SK-N-SH treated with all-trans-retinoic acid at 6 μM for 48 hours (cell line): ENCODE results near the gene CDK4.

ENCODE experiments used
- ATAC-seq: fragments of 200-7000 bp; cut with Tn5 transposase; 3 replicates; pipeline ENCODE4 v1.9.1; 2020; ENCODE audit warnings: mild to moderate bottlenecking, moderate library complexity
- ARNTL ChIP-seq: fragments of 450-650 bp; formaldehyde crosslinking; IDR thresholded peaks from 2 replicates; pipeline ENCODE4 v1.5.0; 2020; ENCODE audit warnings: low read depth, mild to moderate bottlenecking, moderate library complexity, borderline replicate concordance
- CSDC2 ChIP-seq: fragments of 250-450 bp; sonication (Bioruptor Pico); IDR thresholded peaks from 2 replicates; pipeline ENCODE4 v1.5.0; 2020; ENCODE audit warnings: mild to moderate bottlenecking, moderate library complexity
- ESRRG ChIP-seq: fragments of 250-450 bp; sonication (Bioruptor Pico); IDR thresholded peaks from 2 replicates; pipeline ENCODE4 v1.6.1; 2021; ENCODE audit warnings: mild to moderate bottlenecking
- ISL1 ChIP-seq: fragments of 250-450 bp; sonication (Bioruptor Pico); IDR thresholded peaks from 2 replicates; pipeline ENCODE4 v2.1.2; 2022; ENCODE audit warnings: mild to moderate bottlenecking, moderate library complexity
- OSR1 ChIP-seq: fragments of 250-450 bp; sonication (Bioruptor Pico); IDR thresholded peaks from 2 replicates; pipeline ENCODE4 v1.8.0; 2022; ENCODE audit warnings: moderate library complexity, mild to moderate bottlenecking, inconsistent platforms
- PPARA ChIP-seq: fragments of 250-450 bp; sonication (Bioruptor Pico); IDR thresholded peaks from 2 replicates; pipeline ENCODE4 v1.5.0; 2020; ENCODE audit warnings: mild to moderate bottlenecking, borderline replicate concordance
- ZFP3 ChIP-seq: fragments of 250-450 bp; sonication (Bioruptor Pico); IDR thresholded peaks from 2 replicates; pipeline ENCODE4 v1.5.0; 2020; ENCODE audit warnings: mild to moderate bottlenecking, moderate library complexity
- ZNF565 ChIP-seq: fragments of 450-650 bp; formaldehyde crosslinking; conservative IDR thresholded peaks from 2 replicates; pipeline ENCODE4 v1.5.0; 2020; ENCODE audit warnings: low read depth, mild to moderate bottlenecking, moderate library complexity
- ZNF70 ChIP-seq: fragments of 450-650 bp; formaldehyde crosslinking; IDR thresholded peaks from 2 replicates; pipeline ENCODE4 v1.5.0; 2020; ENCODE audit warnings: mild to moderate bottlenecking, moderate library complexity
- ZNF8 ChIP-seq: fragments of 450-650 bp; formaldehyde crosslinking; IDR thresholded peaks from 2 replicates; pipeline ENCODE4 v1.5.0; 2020; ENCODE audit warnings: mild to moderate bottlenecking, moderate library complexity
- TF ChIP-seq, protein P1 (sequence below): fragments of 250-450 bp; sonication (Bioruptor Pico); IDR thresholded peaks from 2 replicates; pipeline ENCODE4 v1.5.0; 2020; ENCODE audit warnings: mild to moderate bottlenecking, moderate library complexity
- TF ChIP-seq, protein P2 (sequence below): fragments of 250-450 bp; sonication (Bioruptor Pico); IDR thresholded peaks from 2 replicates; pipeline ENCODE4 v1.8.0; 2020; ENCODE audit warnings: mild to moderate bottlenecking, moderate library complexity, borderline replicate concordance
- TF ChIP-seq, protein P3 (sequence below): fragments of 250-450 bp; sonication (Bioruptor Pico); IDR thresholded peaks from 2 replicates; pipeline ENCODE4 v1.5.1; 2020; ENCODE audit warnings: low read depth, mild to moderate bottlenecking, moderate library complexity

The CDK4 gene

DNA sequence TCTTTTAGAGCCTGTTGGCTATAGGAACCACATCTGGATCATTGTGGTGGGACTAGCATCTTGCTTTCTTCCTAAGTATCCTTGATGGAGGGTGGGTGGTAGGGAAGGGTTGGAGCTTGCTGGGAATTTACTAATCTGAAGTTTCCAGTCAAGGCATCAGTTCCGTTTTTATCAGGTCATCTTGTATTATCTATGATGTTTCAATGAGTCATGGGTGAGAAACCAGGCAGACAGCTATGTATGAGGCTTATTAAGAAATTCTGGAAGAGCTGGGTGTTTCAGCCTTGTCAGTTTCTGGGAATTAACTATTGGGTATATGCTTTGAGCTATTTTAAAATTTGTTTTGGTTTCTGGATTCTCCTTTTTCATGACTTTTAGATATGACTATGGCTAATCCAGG lies 41.8 kb upstream of the CDK4 start:
- ATAC-seq: peak; percentile 74
- TF ChIP-seq ISL1 (CRISPR knock-in tag): peak; percentile 23; the same call in 1 of the 2 replicates
- TF ChIP-seq, protein P1, sequence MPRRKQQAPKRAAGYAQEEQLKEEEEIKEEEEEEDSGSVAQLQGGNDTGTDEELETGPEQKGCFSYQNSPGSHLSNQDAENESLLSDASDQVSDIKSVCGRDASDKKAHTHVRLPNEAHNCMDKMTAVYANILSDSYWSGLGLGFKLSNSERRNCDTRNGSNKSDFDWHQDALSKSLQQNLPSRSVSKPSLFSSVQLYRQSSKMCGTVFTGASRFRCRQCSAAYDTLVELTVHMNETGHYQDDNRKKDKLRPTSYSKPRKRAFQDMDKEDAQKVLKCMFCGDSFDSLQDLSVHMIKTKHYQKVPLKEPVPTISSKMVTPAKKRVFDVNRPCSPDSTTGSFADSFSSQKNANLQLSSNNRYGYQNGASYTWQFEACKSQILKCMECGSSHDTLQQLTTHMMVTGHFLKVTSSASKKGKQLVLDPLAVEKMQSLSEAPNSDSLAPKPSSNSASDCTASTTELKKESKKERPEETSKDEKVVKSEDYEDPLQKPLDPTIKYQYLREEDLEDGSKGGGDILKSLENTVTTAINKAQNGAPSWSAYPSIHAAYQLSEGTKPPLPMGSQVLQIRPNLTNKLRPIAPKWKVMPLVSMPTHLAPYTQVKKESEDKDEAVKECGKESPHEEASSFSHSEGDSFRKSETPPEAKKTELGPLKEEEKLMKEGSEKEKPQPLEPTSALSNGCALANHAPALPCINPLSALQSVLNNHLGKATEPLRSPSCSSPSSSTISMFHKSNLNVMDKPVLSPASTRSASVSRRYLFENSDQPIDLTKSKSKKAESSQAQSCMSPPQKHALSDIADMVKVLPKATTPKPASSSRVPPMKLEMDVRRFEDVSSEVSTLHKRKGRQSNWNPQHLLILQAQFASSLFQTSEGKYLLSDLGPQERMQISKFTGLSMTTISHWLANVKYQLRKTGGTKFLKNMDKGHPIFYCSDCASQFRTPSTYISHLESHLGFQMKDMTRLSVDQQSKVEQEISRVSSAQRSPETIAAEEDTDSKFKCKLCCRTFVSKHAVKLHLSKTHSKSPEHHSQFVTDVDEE: no peak
- TF ChIP-seq, all 23 proteins: peak for 1

DNA sequence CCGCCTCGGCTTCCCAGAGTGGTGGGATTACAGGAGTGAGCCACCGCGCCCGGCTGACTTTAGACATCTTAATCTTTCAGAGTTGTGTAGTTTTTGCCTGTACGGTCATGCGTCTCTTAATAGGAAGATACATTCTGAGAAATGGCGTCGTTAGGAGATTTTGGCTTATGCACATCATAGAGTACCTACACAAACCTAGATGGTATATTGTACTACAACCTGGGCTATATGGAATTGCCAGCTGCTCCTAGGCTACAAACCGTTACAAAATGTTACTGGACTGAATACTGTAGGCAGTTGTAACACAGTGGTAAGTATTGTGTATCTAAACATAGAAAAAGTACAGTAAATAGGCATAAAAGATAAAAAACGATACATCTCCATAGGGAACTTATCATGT lies 31.8 kb upstream of the CDK4 start:
- ATAC-seq: no peak
- TF ChIP-seq ZNF70 (CRISPR knock-in tag) (no peak), OSR1 (CRISPR knock-in tag) (no peak), CSDC2 (CRISPR knock-in tag) (no peak), ZNF565 (CRISPR knock-in tag) (no peak), PPARA (no peak)
- TF ChIP-seq, protein P2, sequence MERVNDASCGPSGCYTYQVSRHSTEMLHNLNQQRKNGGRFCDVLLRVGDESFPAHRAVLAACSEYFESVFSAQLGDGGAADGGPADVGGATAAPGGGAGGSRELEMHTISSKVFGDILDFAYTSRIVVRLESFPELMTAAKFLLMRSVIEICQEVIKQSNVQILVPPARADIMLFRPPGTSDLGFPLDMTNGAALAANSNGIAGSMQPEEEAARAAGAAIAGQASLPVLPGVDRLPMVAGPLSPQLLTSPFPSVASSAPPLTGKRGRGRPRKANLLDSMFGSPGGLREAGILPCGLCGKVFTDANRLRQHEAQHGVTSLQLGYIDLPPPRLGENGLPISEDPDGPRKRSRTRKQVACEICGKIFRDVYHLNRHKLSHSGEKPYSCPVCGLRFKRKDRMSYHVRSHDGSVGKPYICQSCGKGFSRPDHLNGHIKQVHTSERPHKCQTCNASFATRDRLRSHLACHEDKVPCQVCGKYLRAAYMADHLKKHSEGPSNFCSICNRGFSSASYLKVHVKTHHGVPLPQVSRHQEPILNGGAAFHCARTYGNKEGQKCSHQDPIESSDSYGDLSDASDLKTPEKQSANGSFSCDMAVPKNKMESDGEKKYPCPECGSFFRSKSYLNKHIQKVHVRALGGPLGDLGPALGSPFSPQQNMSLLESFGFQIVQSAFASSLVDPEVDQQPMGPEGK (CRISPR knock-in tag): no peak
- TF ChIP-seq, protein P1: no peak
- TF ChIP-seq, all 23 proteins: peak for 0

DNA sequence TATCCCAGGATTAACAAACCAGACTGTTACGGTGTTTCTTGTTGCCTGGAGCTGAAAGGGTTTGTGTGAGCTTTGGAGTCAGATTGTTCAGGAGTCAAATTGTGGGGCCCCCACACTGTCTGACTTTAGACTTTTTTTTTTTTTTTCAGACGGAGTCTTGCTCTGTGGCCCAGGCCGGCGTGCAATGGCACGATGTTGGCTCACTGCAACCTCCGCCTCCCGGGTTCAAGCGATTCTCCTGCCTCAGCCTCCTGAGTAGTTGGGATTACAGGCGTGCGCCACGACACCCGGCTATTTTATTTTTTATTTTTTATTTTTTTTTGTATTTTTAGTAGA lies 31.3 kb upstream of the CDK4 start:
- no peak for ATAC-seq
- TF ChIP-seq, protein P3, sequence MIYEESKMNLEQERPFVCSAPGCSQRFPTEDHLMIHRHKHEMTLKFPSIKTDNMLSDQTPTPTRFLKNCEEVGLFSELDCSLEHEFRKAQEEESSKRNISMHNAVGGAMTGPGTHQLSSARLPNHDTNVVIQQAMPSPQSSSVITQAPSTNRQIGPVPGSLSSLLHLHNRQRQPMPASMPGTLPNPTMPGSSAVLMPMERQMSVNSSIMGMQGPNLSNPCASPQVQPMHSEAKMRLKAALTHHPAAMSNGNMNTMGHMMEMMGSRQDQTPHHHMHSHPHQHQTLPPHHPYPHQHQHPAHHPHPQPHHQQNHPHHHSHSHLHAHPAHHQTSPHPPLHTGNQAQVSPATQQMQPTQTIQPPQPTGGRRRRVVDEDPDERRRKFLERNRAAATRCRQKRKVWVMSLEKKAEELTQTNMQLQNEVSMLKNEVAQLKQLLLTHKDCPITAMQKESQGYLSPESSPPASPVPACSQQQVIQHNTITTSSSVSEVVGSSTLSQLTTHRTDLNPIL (CRISPR knock-in tag): no peak

DNA sequence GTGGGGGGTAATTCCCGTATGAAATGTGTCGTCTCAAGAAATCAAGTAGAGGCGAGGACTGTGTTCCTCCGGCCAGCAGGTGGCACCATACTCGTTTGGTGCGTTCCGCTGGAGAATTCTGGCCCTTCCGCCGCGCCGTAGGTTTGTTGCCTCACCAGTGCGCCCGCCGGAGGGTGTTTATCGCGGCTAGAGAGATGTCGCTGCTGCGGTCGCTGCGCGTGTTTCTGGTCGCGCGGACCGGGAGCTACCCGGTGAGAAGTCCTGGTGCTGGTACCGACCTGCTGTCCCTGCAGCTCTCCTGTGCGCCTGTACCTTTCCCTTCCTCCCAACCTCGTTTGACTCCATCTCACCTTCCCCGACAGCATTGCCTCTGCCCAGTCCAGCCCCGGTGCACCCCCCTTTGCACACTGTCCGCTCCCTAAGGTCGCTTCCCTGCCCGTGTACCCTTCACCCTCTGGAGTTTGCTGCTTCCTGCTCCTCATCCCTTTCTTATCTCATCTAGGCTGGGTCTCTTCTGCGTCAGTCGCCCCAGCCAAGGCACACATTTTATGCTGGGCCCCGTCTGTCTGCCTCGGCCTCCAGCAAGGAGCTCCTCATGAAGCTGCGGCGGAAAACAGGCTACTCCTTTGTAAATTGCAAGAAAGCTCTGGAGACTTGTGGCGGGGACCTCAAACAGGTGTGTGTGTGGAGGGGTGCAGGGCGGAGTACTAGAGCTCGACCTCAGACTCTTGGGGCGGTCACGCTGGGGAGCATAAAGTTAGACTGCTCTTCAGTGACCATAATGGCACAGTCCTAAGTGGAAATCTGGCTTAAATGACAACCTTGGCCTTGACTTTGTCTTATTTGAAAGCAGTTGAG lies 30.7 kb upstream of the CDK4 start, which contains the start of gene TSFM:
Gene TSFM (plus strand): TSS at position 180 of the 858 bp plus-strand sequence. CDS start 15 bp downstream, at position 195.
- ATAC-seq: peak; percentile 91
- TF ChIP-seq, protein P3 (CRISPR knock-in tag): no peak
- TF ChIP-seq, protein P2 (CRISPR knock-in tag): peak; percentile 74; the same call in 1 of the 2 replicates
- TF ChIP-seq, protein P1: 0 out of 2 replicates have a peak, but pooled peaks have one; percentile 13
- TF ChIP-seq ARNTL (CRISPR knock-in tag) (no peak), ZNF8 (CRISPR knock-in tag) (no peak), ZFP3 (CRISPR knock-in tag) (no peak), ESRRG (CRISPR knock-in tag) (no peak)
- TF ChIP-seq, all 23 proteins: peak for 2
